ENCODE measurements around the gene KANSL1L. TPM values are rescaled to one million over a fixed set of nuclear protein-coding genes. Genes with fewer than 3 reads are reported as not detected.
A peak's percentile ranks its signal among the peaks of the same experiment; 100 is the strongest.

Gene KANSL1L
- total RNA-seq, 4 donors from 2014 or later, result 50.3 to 81.8 (median 55.2) TPM

DNA sequence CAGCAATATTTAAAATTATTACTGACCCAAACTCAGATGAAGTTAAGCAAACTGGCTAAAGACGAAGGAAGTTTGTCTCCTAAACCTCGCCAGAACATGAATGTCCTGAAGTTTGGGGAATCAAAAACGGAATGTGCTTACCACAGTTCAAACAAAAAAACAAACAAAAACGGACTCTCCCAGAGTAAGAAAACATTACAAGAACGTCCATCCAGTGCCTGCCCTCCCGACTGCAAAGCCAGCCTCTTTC is 1.1 kb downstream of the KANSL1L start:
- TF ChIP-seq, protein P1, sequence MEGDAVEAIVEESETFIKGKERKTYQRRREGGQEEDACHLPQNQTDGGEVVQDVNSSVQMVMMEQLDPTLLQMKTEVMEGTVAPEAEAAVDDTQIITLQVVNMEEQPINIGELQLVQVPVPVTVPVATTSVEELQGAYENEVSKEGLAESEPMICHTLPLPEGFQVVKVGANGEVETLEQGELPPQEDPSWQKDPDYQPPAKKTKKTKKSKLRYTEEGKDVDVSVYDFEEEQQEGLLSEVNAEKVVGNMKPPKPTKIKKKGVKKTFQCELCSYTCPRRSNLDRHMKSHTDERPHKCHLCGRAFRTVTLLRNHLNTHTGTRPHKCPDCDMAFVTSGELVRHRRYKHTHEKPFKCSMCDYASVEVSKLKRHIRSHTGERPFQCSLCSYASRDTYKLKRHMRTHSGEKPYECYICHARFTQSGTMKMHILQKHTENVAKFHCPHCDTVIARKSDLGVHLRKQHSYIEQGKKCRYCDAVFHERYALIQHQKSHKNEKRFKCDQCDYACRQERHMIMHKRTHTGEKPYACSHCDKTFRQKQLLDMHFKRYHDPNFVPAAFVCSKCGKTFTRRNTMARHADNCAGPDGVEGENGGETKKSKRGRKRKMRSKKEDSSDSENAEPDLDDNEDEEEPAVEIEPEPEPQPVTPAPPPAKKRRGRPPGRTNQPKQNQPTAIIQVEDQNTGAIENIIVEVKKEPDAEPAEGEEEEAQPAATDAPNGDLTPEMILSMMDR (IDR thresholded peaks at IDR 0.05), result no peak
- no peak for TF ChIP-seq POLR2A (IDR thresholded peaks at IDR 0.05)
- no peak for DNase-seq
- peak overlapping the region; percentile 96 to 100 for H3K27ac ChIP-seq

DNA sequence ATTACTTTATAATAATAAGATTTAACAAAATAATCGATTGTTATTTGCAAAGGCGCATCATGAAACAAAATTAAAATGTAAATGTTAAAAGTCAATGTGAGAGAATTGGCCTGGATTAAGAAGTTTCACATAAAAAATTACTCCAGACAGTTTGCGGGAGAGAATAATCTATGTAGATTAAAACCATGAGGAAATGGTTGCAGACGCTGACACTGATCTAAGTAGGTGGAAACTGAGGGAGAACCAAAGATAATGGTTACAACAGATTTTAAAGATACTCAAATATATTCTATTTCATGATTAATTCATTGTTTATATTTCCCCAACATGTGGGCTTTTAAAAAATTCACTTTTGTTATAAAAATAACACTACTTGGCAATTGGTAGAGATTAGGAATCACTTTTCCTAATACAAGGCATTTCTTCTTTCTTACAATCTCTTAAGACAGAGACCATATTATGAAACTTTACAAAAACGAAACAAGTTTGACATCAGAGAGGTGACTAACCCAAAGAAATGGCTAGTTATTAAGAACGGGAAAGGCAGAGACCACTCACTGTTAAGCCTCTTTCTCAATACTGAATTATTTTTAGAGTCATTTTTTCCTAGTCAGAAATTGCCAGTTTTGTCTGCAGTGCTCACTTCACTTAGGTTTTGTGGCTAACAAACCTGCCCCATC is 1.6 kb downstream of the KANSL1L start:
- intact Hi-C loops (cut with DNase I; ENCODE audit: low total_unique reads), result no loop called here
- peak overlapping the region; percentile 96 to 100 for H3K27ac ChIP-seq
- no peak for DNase-seq
- peaks cover 0 to 15% of the 10 kb centered on the region in 2 donors for H3K4me1 ChIP-seq
- H3K9me3 ChIP-seq, result no peaks in the 10 kb centered on the region
- H3K27me3 ChIP-seq, result no peaks in the 10 kb centered on the region
- H3K4me3 ChIP-seq, result peak overlapping the region; percentile 60 to 92
- H3K36me3 ChIP-seq, result no peaks in the 10 kb centered on the region
- TF ChIP-seq, protein P1 (IDR thresholded peaks at IDR 0.05), result no peak
- no peak for TF ChIP-seq POLR2A (IDR thresholded peaks at IDR 0.05)

More for the DNA sequence above, 1.1 kb downstream of the KANSL1L start:
- Histone ChIP-seq H3K4me1 (peaks cover 0 to 15% of the 10 kb centered on the region in 2 donors), H3K36me3 (no peaks in the 10 kb centered on the region), H3K4me3 (peak overlapping the region; percentile 60 to 92), H3K9me3 (no peaks in the 10 kb centered on the region), H3K27me3 (no peaks in the 10 kb centered on the region)
- intact Hi-C loops (cut with DNase I; ENCODE audit: low total_unique reads), result no loop called here

DNA sequence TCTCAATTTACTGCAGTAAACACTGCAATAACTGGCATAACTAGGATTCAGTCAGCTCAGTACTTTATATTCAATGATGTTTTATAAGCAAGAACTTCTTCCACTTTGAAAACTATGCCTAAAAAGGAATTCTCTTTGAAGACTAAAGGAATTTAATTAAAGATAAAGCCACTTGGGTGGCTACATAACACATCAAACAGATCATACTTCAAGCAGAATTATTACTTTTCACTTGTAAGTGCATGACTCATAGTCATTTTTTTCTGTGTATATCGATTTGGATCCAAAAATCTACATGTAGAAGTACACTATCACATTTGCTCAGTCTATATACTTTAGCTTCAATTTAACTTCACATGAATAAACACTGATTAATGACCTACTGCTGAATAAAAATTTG is 4.0 kb downstream of the KANSL1L start:
- no peak for DNase-seq
- Histone ChIP-seq H3K4me1 (peaks cover 0 to 9% of the 10 kb centered on the region in 2 donors), H3K27ac (peak overlapping the region; percentile 96 to 100), H3K27me3 (no peaks in the 10 kb centered on the region), H3K4me3 (no peak overlapping the region), H3K36me3 (no peaks in the 10 kb centered on the region), H3K9me3 (no peaks in the 10 kb centered on the region)
- TF ChIP-seq, protein P1 (IDR thresholded peaks at IDR 0.05), result no peak
- no peak for TF ChIP-seq POLR2A (IDR thresholded peaks at IDR 0.05)
- intact Hi-C loops (cut with DNase I; ENCODE audit: low total_unique reads), result no loop called here

DNA sequence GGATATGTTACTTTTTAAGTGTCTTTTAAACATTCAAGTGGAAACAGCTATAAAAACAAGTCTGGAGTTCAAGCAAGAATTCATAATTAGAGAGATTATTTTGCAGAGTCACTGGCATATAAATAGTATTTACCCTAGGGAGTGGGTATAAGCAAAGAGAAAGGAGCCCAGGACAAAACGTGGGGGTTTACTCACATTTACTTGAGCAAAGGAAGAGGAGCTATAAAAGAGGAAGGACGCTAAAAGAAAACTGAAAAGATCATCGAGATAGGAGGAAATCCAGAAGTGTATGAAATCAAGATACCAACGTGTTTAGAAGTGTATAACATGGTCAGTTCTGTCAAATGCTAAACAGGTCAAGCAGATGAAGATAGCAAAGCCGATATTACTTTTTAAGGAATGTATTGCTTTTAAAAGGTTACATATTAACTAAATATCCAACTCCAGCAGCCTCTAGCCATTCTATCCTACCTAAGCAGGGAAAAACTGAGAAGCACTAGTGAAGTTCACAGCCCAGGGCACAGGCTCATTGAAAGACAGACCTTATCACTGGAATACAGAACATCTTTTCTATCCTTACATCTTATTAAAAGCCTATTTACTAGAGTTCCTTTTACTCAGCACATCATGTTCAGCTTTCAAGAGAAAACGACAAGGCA is 8.6 kb downstream of the KANSL1L start:
- Histone ChIP-seq H3K36me3 (no peaks in the 10 kb centered on the region), H3K4me3 (no peak overlapping the region), H3K27ac (no peak overlapping the region), H3K27me3 (no peaks in the 10 kb centered on the region), H3K9me3 (no peaks in the 10 kb centered on the region), H3K4me1 (peaks cover 0 to 9% of the 10 kb centered on the region in 2 donors)
- intact Hi-C loops (cut with DNase I; ENCODE audit: low total_unique reads), result no loop called here
- TF ChIP-seq POLR2A (IDR thresholded peaks at IDR 0.05), result no peak
- TF ChIP-seq, protein P1 (IDR thresholded peaks at IDR 0.05), result no peak
- no peak for DNase-seq

DNA sequence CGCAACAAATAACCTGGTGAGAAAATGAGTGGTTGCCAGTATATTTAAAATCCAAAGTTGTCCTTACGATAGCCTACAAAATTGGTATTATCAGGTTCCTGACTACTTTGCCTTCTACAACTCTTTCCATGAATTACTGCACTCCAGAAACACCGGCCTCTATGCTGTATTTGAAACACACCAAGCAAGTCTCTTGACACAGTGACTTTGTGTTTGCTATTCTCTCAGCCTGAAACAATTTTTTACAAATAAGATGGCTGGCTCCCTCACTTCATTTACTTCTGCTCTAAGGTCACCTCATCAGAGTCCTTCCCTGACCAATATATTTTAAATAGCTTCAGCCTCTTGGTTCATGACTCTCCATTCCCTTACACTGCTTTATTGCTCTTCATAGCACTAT is 12.2 kb downstream of the KANSL1L start:
- Histone ChIP-seq H3K36me3 (no peaks in the 10 kb centered on the region), H3K4me3 (no peak overlapping the region), H3K4me1 (no peaks in the 10 kb centered on the region), H3K27ac (no peak overlapping the region), H3K27me3 (no peaks in the 10 kb centered on the region), H3K9me3 (no peaks in the 10 kb centered on the region)
- DNase-seq, result no peak
- intact Hi-C loops (cut with DNase I; ENCODE audit: low total_unique reads), result no loop called here
- no peak for TF ChIP-seq POLR2A (IDR thresholded peaks at IDR 0.05)
- TF ChIP-seq, protein P1 (IDR thresholded peaks at IDR 0.05), result no peak

All from uterus (tissue), 4 donors.